ENCODE measurements around the gene CCDC184.

DNA sequence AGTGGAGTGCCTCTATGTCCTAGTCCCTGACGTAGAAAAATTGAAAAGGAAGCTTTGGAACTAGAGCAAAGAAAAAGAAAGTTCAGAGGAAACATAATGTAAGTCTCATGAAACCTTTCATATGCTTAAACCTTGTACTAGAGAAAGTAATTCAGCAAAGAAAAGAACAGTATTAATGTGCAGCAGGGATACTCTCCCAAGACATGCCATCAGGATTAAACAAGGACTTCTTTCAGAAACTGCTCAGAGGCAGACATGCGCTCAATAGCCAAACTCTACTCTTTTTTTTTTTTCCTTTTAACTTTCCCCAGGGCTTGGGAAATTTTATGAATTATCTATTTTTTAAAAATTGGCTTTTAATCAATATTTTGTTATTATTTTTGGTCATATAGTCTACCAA is 19.0 kb upstream of the CCDC184 start:
- no peak for TF ChIP-seq EZH2phosphoT487 (IDR thresholded peaks at IDR 0.05; ENCODE audit: insufficient read depth, low read depth)
- no peak for TF ChIP-seq EZH2 (IDR thresholded peaks at IDR 0.05; ENCODE audit: insufficient read depth, poor library complexity, severe bottlenecking)

Data from GM23248 (cell line).